ENCODE data around the gene MGAT5B.

GRCh38 chr17:76920364-76921139 lies 52.3 kb downstream of the MGAT5B start:
- TF ChIP-seq POLR2AphosphoS5 (IDR thresholded peaks at IDR 0.05; ENCODE audit: low read depth, low read length) (no peak), POLR2A (IDR thresholded peaks at IDR 0.05; ENCODE audit: low read depth, low read length) (no peak)

Data from GM12892 (cell line).